Suprapubic skin (tissue), 4 donors: Measurements from ENCODE around the gene MIPOL1. TPM values are rescaled to one million over a fixed set of nuclear protein-coding genes. Genes with fewer than 3 reads are reported as not detected.

Source experiments
- DNase-seq, 2 donors: peaks; one replicate each; pipeline ENCODE4 v3.0.0-alpha.2; 2019; ENCODE audit warnings: low spot score in 2 of 2
- H3K27ac ChIP-seq: fragments of 200-600 bp; sonication (generic); one replicate; pipeline ENCODE4 v1.5.1; 2019
- H3K27me3 ChIP-seq: fragments of 200-600 bp; sonication (generic); one replicate; pipeline ENCODE4 v1.5.1; 2019
- H3K36me3 ChIP-seq: fragments of 200-600 bp; sonication (generic); one replicate; pipeline ENCODE4 v1.5.1; 2019
- H3K4me1 ChIP-seq: fragments of 200-600 bp; sonication (generic); one replicate; pipeline ENCODE4 v1.5.1; 2019
- H3K4me3 ChIP-seq: fragments of 200-600 bp; sonication (generic); one replicate; pipeline ENCODE4 v1.5.1; 2019; ENCODE audit warnings: mild to moderate bottlenecking
- H3K9me3 ChIP-seq: fragments of 200-600 bp; sonication (generic); one replicate; pipeline ENCODE4 v1.5.1; 2019
- EP300 ChIP-seq: sonication (generic); formaldehyde crosslinking; IDR thresholded peaks from one replicate; pipeline ENCODE4 v1.6.1; 2017; ENCODE audit warnings: antibody characterized with exemption
- POLR2A ChIP-seq, 2 donors: fragments of 450-650 bp; IDR thresholded peaks; one replicate each; pipeline ENCODE4 v1.6.1; 2017; ENCODE audit warnings: antibody characterized with exemption in 2 of 2, mild to moderate bottlenecking in 2 of 2, moderate library complexity in 2 of 2
- POLR2AphosphoS5 ChIP-seq, 3 donors: sonication (generic); formaldehyde crosslinking; IDR thresholded peaks; one replicate each; pipeline ENCODE4 v1.6.1; 2017; ENCODE audit warnings: antibody characterized with exemption in 3 of 3
- WGBS: methylation state at CpG from one replicate; pipeline ENCODE4 v1.1.5; 2018; 5-methylcytosine and 5-hydroxymethylcytosine counted together
- total RNA-seq, 4 donors: library from RNA; depleted of rRNA; stranded (reverse); fragments of >200 nt; gene quantifications; one replicate each; pipeline ENCODE4 v1.1.0, GENCODE V29; 2016
- TF ChIP-seq, protein P1 (sequence below), 2 donors: fragments of 200-600 bp in 1 of 2; fragments of 450-650 bp in 1 of 2; sonication (generic) in 1 of 2; IDR thresholded peaks; one replicate each; pipeline ENCODE4 v1.5.1; 2016 to 2019; ENCODE audit warnings: antibody characterized with exemption in 2 of 2, mild to moderate bottlenecking in 1 of 2, moderate library complexity in 1 of 2

MIPOL1 gene
- total RNA-seq, 4 donors from 2014 or later, result 3.5 to 12.7 (median 7.6) TPM

DNA sequence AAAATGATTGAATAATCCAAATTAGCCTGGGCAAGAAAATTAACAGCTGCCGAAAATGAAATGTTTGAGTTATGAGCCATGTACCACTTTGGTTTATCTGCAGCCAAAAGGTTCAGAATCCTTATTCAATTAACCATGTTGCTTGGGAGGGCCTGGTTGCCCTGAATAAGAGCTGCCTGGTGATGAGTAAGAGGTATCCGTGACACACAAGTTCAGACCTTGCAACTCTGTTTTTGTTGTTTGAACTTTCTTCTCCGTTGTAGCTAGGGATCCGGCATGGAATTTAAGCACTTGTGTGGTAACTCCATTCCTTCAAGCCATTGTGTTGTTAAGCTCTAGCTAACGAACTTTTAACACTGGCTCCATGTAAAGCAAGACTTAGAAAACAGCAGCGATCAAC, 361.6 kb downstream of the MIPOL1 start:
- no peaks in the 10 kb centered on the region for H3K36me3 ChIP-seq
- TF ChIP-seq POLR2AphosphoS5 (IDR thresholded peaks at IDR 0.05) (no peak), POLR2A (IDR thresholded peaks at IDR 0.05) (no peak), EP300 (no peak)
- TF ChIP-seq, protein P1, sequence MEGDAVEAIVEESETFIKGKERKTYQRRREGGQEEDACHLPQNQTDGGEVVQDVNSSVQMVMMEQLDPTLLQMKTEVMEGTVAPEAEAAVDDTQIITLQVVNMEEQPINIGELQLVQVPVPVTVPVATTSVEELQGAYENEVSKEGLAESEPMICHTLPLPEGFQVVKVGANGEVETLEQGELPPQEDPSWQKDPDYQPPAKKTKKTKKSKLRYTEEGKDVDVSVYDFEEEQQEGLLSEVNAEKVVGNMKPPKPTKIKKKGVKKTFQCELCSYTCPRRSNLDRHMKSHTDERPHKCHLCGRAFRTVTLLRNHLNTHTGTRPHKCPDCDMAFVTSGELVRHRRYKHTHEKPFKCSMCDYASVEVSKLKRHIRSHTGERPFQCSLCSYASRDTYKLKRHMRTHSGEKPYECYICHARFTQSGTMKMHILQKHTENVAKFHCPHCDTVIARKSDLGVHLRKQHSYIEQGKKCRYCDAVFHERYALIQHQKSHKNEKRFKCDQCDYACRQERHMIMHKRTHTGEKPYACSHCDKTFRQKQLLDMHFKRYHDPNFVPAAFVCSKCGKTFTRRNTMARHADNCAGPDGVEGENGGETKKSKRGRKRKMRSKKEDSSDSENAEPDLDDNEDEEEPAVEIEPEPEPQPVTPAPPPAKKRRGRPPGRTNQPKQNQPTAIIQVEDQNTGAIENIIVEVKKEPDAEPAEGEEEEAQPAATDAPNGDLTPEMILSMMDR (IDR thresholded peaks at IDR 0.05), result no peak
- H3K27ac ChIP-seq, result no peak overlapping the region
- H3K4me3 ChIP-seq, result no peak overlapping the region
- H3K27me3 ChIP-seq, result no peaks in the 10 kb centered on the region
- no peak for DNase-seq
- no peaks in the 10 kb centered on the region for H3K4me1 ChIP-seq
- no peaks in the 10 kb centered on the region for H3K9me3 ChIP-seq
- 77% methylated on average over 6 of the region's 6 CpGs for WGBS

DNA sequence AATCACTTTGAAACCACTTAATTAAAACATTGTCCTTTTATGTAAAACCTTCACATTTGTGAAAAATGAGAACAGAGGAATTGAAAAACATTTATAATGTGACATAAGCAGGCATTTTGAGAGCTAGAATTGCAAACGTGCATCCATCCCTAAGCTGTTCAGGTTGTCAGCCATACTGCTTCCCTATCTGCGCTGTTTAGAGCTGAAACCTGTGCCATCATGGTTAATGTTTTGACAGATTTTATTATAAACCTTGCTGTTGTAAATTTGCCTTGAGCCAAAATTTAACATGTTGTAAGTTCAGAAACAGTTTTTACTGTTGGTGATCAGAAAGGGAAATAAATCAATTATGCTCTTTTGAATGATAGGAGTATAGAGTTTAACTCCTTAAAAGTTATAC, 365.5 kb downstream of the MIPOL1 start:
- no peak for TF ChIP-seq POLR2A (IDR thresholded peaks at IDR 0.05)
- TF ChIP-seq EP300, result no peak
- TF ChIP-seq POLR2AphosphoS5 (IDR thresholded peaks at IDR 0.05), result no peak
- TF ChIP-seq, protein P1 (IDR thresholded peaks at IDR 0.05), result no peak
- H3K27ac ChIP-seq, result no peak overlapping the region
- no peaks in the 10 kb centered on the region for H3K4me1 ChIP-seq
- H3K27me3 ChIP-seq, result no peaks in the 10 kb centered on the region
- no peaks in the 10 kb centered on the region for H3K9me3 ChIP-seq
- DNase-seq, result no peak
- 69% methylated on average over 2 of the region's 2 CpGs for WGBS
- H3K36me3 ChIP-seq, result no peaks in the 10 kb centered on the region
- no peak overlapping the region for H3K4me3 ChIP-seq

DNA sequence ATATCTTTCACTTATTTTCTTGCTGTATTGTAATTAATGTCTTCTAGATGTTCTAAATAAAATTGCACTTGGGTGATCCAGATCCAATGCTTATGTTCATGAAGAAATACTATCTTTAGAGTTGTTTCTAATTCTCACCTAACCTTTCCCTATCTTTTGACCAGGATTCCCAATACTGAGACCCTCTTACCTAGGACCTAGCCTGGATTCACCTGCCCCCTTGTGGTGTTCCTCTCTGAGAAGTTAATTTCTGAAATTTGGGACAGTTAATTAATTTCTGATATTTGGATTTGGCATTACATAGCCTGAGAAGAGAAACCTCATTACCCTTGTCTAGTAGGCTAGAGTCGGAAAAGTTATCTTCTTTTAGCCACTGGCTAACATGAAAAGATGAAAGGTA, 367.8 kb downstream of the MIPOL1 start:
- no peak overlapping the region for H3K4me3 ChIP-seq
- H3K27me3 ChIP-seq, result no peaks in the 10 kb centered on the region
- no peaks in the 10 kb centered on the region for H3K4me1 ChIP-seq
- H3K36me3 ChIP-seq, result no peaks in the 10 kb centered on the region
- 78% methylated on average over 1 of the region's 1 CpG for WGBS
- H3K9me3 ChIP-seq, result no peaks in the 10 kb centered on the region
- DNase-seq, result no peak
- TF ChIP-seq EP300 (no peak), POLR2A (IDR thresholded peaks at IDR 0.05) (no peak), POLR2AphosphoS5 (IDR thresholded peaks at IDR 0.05) (no peak)
- TF ChIP-seq, protein P1 (IDR thresholded peaks at IDR 0.05), result no peak
- H3K27ac ChIP-seq, result no peak overlapping the region

DNA sequence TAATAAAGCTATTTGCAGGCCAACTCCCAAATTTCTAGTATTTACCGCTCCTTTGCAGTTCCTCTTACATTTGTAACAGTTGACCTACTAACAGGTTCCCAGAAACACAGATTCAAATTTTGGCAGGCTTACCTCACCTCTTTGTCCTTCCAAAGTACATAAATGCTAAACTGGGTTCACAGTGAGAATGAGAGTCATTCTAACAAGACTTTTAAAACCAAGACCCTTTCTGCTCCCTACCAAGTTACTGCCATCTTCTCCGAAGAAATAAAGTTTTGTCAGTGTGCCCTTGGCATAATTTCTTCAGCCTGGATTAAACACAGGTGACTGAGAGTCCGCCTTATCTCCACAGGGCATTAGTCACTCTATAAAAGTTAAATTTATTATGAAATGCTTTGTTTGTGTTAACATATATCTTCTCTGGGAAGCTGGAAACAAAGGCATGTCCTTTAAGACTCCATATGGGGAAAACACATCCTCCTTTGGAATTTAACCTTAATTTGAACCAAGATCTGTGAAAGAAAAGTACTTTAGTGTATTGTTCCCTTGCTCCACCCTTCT, 369.2 kb downstream of the MIPOL1 start:
- H3K9me3 ChIP-seq, result no peaks in the 10 kb centered on the region
- no peak overlapping the region for H3K4me3 ChIP-seq
- H3K27ac ChIP-seq, result no peak overlapping the region
- no peak for DNase-seq
- no peaks in the 10 kb centered on the region for H3K4me1 ChIP-seq
- no peaks in the 10 kb centered on the region for H3K36me3 ChIP-seq
- no peak for TF ChIP-seq EP300
- TF ChIP-seq POLR2AphosphoS5 (IDR thresholded peaks at IDR 0.05), result no peak
- TF ChIP-seq POLR2A (IDR thresholded peaks at IDR 0.05), result no peak
- TF ChIP-seq, protein P1 (IDR thresholded peaks at IDR 0.05), result no peak
- H3K27me3 ChIP-seq, result no peaks in the 10 kb centered on the region
- 46% methylated on average over 3 of the region's 3 CpGs for WGBS

DNA sequence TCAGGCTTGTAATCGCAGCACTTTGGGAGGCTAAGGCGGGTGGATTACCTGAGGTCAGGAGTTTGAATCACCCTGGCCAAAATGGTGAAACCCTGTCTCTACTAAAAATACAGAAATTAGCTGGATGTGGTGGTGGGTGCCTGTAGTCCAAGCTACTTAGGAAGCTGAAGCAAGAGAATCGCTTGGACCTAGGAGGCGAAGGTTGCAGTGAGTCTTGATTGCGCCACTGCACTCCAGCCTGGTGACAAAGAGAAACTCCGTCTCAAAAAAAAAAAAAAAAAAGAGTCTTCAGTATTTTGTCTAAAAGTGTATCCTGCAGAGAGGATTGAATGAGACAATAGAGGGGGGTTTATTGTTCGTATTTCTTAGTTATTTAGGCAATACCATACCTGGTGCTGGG, 372.0 kb downstream of the MIPOL1 start:
- H3K4me1 ChIP-seq, result no peaks in the 10 kb centered on the region
- H3K4me3 ChIP-seq, result no peak overlapping the region
- no peaks in the 10 kb centered on the region for H3K27me3 ChIP-seq
- no peak overlapping the region for H3K27ac ChIP-seq
- no peaks in the 10 kb centered on the region for H3K9me3 ChIP-seq
- no peaks in the 10 kb centered on the region for H3K36me3 ChIP-seq
- 88% methylated on average over 7 of the region's 7 CpGs for WGBS
- TF ChIP-seq, protein P1 (IDR thresholded peaks at IDR 0.05), result no peak
- TF ChIP-seq POLR2A (IDR thresholded peaks at IDR 0.05) (no peak), POLR2AphosphoS5 (IDR thresholded peaks at IDR 0.05) (no peak), EP300 (no peak)
- no peak for DNase-seq
